NCI-H128 (cell line): ENCODE data around the gene TGM6.

ENCODE experiments used
- DNase-seq: peaks from one replicate; lab custom pipeline; 2025; ENCODE audit not compliant: unreplicated experiment; lab: John Stamatoyannopoulos, UW

Gene TGM6

DNA sequence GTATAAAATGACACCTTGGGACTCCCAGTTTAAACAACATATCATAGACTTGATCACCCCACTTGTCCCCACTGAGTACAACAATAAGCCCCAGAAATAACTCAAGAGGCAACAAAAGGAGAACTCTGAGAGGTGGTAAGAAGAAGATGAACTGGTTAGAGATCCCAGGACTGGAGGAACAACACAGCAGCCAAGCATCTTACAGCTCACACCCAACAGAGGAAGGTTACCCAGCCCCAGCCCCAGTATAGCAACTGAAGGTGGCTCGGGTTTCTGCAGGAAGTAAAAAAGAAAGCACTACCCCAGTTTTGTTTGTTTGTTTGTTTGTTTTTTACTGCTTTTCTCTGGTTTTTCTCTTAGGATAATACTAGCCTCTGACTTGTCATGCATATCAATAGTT, 17.1 kb upstream of the TGM6 start:
- no peak for DNase-seq

DNA sequence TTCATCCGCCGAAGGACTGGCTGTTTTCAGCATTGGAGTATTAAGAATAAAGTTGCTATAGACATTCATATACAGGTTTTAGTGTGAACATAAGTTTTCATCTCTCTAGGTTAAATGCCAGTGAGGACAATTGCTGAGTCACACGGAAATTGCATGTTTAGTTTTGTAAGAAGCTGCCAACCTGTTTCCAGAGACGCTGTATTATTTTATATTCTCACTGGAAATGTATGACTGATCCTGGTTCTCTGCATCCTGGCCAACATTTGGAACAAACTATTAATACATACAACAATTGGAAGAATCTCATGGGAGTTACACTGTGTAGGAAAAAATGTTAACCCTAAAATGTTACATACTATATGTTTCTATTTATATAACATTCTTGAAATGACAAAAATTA, 16.7 kb upstream of the TGM6 start:
- no peak for DNase-seq

DNA sequence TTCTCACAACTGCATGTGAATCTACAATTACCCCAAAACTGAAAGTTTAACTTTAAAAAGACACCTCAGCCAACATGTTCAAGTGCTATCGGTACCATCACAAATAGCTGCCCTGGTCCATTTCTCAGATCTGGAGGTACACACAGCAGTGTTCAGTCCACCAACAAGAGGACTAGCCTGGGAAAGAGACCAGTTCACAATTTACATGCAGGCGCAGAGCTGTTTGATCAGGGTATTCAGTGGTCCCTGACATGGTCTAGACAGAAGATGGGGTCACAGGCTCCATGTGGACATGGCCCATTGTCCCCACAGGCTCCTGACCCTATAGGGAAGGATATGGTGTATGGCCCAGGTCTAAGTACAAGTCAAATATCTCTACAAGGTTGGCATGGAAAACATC, 15.6 kb upstream of the TGM6 start:
- DNase-seq, result no peak

DNA sequence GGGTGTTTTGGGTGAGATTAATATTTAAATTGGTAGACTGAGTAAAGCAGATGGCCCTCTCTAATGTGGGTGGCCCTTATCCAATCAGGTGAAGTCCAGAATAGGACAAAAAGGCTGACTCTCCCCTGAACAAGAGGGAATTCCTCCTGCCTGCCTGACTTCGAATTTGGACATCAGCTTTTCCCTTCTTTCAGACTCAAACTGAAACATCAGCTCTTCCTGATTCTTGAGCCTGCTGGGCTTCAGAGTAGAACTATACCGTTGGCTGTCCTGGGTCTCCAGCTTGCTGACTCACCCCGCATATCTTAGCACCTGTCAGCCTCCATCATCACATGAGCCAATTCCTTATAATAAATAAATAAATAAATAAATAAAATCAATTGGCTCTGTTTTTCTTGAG, 15.0 kb upstream of the TGM6 start:
- DNase-seq, result no peak

DNA sequence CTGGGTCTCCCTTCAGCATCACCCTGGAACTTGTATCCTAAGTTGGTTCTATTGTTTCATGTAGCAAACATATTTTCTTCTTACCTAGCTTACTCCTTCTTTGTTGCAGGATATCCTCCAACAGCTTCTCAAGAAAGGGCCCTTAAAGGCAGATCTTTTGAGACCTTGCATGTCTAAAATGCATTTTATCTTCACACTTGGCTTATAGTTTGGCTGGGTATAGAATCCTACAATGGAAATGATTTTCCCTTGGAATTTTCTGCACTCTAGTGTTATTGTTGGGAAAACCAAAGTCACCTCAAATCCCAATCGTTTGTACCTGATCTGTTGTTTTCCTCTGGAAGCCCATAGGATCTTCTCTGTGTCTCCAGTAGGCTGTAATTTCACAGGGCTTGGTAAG, 12.1 kb upstream of the TGM6 start:
- no peak for DNase-seq

DNA sequence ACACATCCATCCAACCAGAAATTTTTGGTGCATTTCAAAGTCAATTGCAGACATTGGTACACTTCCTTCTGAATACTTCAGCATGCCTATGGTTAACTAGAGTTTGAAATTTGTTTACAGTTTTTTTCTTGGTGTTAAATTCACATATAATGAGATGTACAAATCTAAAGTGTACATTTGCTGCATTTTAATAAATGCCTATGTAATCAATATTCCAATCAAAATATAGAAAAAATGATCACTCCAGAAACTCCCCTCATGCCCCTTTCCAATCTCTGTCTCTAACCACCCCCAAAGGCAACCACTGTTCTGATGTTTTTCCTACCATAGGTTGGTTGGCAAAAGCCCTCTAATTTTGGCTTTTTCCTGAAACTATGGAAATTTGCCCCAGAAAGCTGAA, 7.6 kb upstream of the TGM6 start:
- DNase-seq, result no peak

DNA sequence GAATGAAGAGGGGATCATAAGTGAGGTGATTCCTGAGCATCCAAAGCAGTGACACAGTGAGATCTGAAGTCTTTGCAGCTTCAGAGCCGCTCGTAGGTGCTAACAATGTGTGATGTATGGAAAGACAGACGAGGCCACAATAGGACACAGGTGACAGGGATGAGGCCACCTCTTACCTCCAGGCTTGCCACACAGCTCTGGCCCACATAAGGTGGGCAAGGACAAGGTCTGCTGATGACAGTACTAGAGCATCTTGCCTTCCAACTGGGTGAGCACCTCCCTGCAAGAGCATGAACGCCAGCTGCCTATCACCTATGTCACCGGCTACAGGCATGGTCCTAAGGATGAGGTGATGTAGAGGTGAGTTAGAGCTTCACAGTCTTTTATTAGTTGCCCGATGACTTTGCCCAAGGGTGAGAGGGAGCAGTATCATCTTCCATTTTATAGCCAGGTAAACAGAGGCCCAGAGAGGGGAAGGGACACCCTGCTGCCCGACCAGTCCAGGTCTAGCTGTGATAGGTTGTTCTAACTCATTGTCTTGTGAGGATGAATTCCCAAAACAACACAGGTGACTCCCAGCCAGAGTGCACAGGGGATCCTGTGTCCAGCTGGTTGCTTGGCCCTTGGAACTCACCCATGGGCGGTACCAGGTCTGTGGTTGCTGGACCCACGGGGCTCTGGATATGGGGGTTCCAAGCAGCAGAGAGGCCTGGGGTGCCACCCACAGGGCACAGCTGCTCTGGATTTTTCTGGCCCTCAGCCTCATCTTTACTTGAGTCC, 6.2 kb upstream of the TGM6 start:
- no peak for DNase-seq

DNA sequence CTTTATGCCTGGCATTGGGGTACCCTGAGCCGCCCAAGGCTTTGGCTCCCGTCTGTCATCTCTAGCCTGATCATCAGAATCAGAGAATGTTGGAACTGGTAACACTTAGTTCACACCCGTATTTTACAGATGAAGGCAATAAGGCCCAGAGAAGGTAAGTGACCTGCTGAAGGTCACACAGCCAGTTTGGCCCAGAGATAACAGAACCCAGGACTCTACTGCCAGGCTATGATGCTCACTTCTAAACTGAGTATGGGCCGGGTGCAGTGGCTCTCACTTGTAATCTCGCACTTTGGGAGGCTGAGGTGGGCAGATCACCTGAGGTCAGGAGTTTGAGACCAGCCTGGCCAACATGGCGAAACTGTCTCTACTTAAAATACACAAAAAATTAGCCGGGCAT, 1.8 kb upstream of the TGM6 start:
- DNase-seq, result no peak

DNA sequence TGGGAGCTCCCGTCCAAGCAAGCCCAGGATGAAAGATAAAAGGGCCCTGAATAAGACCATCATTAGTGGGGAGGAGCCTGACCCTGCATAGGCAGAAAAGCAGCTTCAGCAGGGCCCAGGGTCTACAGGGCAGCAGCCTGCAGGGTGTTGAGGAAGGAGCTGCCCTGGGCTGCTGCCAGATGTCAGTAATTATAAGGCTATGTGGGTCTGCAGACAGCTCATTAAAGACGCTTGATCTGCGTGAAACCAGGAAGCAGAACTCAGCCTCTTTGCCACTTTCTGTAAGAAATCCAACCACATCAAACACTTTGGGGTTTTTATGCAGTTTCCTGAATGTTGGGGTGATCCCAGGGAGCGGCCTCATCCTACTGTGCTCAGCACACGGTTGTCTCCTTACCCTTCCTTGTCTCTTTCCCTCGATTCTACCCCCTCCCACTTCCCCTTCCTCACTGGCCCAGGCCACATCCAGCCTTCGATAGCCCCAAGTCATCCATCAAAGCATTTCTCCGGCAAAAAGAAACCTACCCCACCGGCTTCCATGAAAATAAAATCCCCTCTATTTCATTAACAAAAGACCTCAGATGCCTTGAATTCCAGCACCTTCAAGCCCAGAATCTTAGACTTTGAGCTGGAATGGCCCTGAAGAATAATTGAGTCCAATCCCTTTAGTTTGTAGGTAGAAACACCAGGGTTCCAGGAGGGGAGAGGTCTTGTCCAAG, 1.0 kb upstream of the TGM6 start:
- no peak for DNase-seq

DNA sequence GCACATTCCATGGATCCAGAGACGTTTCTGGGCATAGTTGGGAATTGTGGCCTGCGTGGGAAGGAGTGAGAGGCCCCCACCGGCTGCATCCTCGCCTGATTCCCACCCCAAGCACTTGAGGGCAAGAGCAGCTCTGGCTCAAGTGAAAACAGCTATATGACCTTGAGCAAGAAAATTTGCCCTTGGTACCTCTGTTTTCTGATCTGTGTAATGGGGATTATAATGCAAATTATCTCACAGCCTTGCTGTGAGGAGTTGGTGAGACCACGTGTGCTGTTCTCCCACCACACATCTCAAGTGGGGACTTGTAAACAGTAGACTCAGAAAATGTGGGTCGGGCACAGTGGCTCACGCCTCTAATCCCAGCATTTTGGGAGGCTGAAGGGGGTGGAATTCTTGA, 602 bp downstream of the TGM6 start:
- DNase-seq, result no peak

DNA sequence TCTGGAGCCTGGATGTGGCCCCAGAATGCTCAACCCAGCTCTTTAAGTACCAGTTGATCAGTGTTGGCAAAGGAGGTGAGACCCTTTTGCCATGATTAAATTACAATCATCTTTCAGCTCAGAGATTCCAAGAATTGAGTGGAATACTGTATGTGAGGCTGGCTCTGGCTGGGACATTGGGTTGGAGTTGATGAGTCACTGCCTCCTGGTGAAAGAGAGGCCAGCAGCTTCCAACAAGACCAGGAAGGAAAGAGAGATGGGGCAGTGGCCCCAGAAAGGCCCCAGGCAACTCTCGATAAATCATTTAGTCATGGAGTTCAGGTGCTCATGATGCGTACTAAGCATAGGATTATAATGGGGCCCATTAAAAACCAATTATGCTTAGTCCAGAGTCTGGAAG, 2.1 kb downstream of the TGM6 start:
- DNase-seq, result no peak

DNA sequence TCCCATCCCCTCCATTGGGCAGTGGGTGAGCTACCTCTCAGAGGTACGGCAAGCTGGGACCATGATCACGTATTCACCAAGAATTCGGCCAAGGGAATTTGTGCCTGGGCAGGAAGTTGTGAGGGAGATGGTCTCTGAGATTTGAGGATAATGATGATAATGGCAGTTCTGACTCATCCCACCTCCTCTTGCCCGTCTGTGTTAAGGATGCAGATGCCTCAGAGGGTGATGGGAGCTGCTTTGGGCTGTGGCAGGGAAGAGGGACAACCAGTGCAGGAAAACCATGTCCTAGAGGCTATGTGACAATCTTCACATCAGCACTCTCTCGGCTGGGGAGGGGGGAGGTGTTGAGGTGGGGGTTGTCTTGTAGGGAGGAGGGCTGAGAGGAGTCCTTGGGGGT, 4.3 kb downstream of the TGM6 start:
- DNase-seq, result no peak

DNA sequence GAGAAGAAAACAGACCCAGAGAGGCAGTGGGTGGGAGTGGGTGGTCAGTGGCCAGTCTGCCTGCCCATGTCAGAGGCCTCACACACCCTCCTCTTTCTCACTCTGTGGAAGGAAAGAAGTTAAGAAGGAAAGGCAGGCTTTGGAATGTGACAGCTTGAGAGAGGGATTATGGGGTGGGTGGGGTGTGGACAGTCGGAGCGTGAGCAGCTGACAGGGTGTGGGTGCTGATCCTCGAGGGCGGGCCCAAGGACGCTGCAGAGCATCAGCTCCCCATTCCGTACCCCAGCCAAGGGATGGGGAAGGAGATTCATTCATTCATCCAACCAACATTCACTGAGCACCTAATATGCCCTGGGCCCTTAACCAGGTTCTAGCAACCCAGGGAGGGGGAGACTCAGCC, 4.8 kb downstream of the TGM6 start:
- DNase-seq, result no peak

DNA sequence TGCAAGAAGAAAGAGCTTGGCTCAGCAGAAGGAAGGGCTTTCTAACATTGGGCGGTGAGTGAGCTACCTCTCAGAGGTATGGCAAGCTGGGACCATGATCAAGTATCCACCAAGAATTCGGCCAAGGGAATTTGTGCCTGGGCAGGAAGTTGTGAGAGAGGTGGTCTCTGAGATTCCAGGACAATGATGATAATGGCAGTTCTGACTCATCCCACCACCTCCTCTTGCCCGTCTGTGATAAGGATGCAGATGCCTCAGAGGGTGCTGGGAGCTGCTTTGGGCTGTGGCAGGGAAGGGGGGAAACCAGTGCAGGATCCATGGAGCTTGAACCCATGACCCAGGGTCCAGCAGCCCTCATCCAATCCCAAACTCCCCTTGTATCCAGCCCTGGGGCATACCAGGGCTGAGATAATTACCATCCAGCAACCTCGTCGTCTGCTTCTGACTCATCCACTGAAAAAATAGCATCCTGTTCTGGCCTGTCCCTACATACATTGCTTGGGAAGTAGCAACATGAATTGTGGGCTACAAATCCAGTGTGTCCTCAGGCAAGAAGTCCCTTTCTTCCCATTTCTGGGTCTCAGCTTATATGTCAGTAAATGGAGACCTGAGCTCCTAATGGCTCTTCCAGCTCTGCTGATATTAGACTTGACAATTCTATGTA, 5.9 kb downstream of the TGM6 start:
- no peak for DNase-seq

DNA sequence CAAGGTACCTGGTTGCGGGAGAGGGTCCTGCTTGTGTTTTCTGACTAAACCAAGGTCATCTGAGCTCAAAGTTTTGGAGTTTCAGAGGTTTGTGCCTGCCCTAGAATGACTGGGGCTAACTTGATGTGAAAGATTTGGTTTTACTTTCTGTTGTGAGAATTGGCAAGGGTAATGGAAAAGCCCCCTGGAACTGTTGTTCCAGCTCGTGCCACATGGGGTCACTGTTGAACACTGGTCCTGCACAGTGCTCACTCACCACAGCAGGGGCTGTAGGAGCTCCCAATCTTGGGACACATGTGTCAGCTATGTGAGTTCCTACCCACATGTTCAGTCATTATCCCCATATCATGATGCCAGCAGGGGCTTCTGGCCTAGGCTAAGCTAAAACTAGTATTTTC, 6.5 kb downstream of the TGM6 start:
- DNase-seq, result no peak

DNA sequence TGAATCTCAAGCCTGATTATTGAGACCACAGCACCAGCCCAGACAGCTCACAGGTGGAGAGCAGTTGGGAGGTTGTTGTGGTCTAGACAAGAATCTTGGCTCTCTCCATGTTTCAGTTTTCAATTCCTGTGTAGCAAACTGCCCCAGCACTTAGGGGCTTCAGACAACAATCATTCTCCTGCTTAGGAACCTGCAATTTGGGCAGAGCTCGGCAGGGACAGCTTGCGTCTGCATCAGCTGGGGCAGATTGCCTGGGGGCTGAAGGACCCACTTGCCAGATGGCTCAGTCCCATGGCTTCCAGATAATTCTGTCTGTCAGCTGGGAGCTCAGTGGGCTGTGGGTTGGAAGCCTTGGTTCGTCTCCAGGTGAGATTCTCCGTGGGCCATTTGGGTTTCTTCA, 6.9 kb downstream of the TGM6 start:
- no peak for DNase-seq

DNA sequence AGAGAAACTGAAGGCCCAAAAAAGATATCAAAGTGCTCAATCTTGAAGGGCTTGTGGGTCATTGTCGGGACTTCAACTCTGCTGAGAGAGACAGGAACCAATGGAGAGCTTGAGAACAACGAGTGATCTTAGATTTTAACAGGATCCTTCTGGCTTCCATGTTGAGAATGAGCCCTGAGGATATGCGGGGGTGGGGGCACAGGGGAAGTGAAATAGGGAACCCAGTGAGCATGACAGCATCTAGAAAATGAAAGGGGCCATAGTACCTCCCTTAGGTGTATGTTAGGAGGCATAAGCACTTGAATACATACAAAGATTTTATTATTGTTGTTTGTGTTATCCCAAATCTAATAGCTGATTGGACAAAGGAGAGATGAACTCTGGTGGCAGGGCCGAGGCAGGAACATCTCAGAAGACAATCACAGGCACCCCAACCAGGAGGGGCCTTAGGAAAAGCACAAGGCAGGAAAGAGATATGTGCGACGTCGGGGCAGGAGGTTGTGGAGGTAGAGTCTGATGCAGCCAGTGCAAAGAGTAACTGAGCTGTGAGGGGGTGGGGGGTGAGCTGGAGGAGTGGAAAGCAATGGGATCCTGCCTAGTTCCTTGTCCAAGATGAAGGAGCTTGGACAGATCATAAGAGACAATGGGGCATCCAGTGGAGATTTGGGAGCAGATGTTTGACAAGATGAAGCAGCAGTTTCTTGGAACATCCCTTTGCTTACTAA, 10.4 kb downstream of the TGM6 start:
- DNase-seq, result no peak

DNA sequence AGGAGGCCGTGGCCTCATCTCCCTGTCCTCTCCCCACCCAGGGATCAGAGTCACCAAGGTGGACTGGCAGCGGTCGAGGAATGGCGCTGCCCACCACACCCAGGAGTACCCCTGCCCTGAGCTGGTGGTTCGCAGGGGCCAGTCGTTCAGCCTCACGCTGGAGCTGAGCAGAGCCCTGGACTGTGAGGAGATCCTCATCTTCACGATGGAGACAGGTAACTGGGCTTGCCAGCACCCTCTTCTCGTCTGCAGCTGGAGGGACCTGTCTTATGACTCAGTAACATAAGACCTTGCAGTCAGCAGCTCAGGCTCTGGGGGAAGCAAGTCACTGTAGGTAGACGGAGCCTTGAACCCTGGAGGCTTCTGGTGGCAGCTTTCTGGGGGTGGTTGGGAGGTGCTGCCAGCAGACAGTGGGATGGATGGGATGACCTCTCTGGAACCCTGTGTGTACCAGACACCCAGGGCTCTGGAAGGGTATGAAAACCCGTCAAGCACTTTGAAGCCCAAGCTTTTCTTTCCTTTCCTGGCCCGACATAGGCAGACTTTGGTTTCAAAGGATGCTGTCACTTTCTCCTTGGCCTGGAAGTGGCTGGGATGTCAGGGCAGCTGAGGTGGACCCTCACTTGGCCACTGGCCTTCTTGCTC, 13.8 kb downstream of the TGM6 start:
- no peak for DNase-seq

DNA sequence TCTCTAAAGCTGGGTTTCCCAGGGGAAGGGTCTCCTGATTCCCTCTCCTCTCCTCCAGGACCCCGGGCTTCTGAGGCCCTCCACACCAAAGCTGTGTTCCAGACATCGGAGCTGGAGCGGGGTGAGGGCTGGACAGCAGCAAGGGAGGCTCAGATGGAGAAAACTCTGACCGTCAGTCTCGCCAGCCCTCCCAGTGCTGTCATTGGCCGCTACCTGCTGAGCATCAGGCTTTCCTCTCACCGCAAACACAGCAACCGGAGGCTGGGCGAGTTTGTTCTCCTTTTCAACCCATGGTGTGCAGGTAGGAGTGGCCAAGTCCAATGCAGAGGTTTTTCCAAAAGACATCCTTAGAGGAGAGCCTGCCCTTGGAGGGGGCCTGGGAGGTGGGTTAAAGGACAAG, 14.4 kb downstream of the TGM6 start:
- DNase-seq, result no peak

DNA sequence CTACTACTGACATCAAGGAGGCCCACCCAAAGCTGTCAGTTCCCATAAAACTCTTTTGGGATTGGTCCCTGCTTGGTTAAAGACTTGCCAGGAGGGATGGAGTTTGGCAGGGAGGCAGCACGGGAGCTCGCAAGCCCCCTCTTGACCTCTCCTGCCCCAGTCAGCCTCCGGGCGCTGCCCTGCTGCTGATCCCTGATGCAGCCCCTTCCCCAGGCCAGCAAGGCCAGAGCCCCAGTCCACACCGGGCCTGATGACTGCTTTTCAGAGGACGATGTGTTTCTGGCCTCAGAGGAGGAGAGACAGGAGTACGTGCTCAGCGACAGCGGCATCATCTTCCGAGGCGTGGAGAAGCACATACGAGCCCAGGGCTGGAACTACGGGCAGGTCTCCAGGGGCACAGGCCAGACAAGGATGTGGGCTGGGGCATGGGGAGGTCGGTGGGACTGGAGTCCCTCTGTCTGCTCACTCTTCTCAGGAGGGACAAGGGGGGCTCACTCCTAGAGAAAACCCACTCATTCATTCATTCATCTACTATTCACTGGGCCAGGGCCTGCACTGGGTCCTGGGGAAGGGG, 15.6 kb downstream of the TGM6 start:
- no peak for DNase-seq

DNA sequence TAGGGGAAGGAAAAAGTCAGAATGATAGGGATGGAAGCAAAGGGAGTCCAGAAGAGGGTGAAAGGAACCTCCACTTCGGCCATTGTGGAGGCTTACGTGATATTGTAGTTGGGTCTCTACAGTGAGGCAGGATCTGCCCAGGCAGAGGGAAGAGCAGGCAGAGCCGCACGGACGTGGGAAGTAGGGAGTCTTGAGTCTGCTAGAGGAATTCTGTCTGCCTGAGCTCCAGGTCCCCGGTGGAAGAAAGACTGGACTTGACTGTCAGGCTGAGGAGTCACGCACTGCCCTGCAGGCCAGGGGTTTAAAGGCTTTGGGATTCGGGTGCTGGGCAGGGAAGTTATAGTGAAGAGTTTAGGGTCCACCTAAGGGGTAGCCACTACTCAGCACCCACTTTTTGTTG, 16.4 kb downstream of the TGM6 start:
- no peak for DNase-seq
